OCI-LY1 (cell line): ENCODE data around the gene BOC.

Experiments
- EZH2 ChIP-seq: fragments of 200-600 bp; sonication (generic), shearing (Covaris generic); IDR thresholded peaks from 2 replicates; pipeline ENCODE4 v1.8.0; 2017; ENCODE audit warnings: borderline replicate concordance, mixed run types, mild to moderate bottlenecking, antibody characterized with exemption, low read length, moderate library complexity, mixed read lengths
- TF ChIP-seq, protein P1 (sequence below): fragments of 200-600 bp; sonication (generic), shearing (Covaris generic); IDR thresholded peaks from 2 replicates; pipeline ENCODE4 v1.5.1; 2017; ENCODE audit warnings: mild to moderate bottlenecking, antibody characterized with exemption, low read length, moderate library complexity, mixed read lengths

DNA sequence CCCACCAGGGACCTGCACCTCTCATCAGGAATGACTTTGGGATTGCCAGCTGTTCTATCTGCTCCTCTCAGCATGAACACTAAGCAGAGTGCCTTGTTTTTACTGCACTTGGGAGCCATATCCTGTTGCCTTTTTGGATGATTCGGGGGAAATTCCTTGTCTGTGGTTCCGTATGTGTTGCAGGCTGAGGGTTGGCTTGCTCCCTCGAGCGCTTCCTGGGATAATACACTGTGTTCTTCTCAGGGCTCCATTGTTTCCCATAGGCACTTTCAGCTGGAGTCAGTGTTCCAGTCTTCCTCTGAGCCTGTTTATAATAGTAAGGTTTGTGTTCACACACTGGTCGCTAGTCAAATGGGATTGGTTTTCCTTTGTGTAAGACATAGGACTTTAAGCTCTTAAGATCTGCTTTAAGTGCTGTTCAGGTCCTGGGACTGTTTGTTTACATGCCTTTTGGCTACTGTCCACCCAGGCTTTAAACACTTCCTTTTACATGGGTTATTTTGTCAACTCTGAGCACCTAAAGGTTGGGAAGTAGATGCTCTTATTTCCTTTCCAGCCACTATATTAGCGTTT is 23.4 kb downstream of the BOC start:
- TF ChIP-seq, protein P1, sequence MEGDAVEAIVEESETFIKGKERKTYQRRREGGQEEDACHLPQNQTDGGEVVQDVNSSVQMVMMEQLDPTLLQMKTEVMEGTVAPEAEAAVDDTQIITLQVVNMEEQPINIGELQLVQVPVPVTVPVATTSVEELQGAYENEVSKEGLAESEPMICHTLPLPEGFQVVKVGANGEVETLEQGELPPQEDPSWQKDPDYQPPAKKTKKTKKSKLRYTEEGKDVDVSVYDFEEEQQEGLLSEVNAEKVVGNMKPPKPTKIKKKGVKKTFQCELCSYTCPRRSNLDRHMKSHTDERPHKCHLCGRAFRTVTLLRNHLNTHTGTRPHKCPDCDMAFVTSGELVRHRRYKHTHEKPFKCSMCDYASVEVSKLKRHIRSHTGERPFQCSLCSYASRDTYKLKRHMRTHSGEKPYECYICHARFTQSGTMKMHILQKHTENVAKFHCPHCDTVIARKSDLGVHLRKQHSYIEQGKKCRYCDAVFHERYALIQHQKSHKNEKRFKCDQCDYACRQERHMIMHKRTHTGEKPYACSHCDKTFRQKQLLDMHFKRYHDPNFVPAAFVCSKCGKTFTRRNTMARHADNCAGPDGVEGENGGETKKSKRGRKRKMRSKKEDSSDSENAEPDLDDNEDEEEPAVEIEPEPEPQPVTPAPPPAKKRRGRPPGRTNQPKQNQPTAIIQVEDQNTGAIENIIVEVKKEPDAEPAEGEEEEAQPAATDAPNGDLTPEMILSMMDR = no peak
- TF ChIP-seq EZH2 = no peak
